NCI-H2107 treated with DMSO at 0.1 percent for 48 hours (cell line): ENCODE data around the gene IL11RA.

ENCODE experiments used
- DNase-seq: peaks from one replicate; lab custom pipeline; 2025; ENCODE audit not compliant: unreplicated experiment; lab: John Stamatoyannopoulos, UW

The IL11RA gene

DNA sequence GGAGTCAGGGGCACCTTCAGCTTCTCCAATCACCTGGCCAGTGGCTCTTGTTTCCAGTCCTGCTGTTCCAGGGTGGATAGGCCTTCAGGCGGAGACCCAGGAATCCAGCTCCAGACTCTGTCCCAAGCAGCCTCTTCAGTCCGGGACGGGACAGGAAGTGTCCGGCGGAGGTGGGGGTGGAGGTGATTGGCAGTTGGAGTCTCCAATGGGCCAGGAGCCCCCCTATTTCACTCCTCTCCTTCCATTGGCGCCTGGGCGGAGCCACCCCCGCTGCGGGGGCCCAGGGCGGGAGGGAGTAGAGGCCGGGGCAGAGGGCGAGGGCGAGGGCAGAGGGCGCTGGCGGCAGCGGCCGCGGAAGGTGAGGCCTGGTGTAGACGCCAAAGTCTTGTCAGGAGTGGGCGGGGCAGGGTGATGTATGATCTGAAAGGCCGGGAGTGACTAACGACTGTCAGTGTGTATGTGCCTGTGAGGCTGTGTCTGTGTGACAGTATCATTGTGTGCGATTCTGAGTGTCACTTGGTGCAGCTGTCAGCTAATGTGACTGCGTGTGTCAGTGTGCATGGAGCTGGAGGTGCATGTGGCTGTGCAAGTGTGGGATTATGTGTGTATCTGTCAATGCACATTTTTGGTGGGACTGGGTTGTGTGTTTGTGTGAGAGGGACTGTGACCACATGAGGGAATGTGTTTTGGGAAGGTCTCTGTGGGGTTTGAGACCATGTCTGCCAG lies at the start of gene IL11RA:
IL11RA (plus strand) TSS at position 310 of the 726 bp plus-strand sequence. CDS start 3,033 bp downstream, outside the sequence.
- no peak for DNase-seq

DNA sequence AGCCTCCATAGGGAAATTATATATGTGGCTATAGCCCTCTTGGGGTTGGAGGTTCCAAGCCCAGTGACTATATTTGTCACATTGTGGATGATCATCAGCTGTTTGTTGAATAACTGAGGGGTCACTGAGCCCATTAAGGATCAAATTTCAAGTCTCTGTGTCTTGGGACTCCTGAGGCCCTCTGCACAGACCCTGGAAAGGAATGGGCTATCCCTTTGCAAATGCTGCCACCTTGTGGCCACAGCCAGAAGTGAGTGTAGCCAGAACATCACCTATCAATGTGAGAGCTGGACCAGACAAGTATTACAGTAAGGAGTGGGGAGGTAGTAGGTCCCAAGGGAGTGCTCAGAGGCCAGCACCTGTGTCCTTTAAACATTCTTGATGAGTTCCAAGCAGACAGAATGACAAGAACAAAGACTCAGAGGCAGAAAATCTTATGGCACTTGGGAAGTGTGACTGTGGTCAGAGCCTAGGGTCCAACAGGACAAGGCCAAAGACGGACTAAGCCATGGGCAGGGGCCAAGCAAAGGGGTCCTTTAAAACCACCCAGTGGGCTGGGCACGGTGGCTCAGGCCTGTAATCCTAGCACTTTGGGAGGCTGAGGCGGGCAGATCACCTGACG lies 48.3 kb upstream of the IL11RA start:
- peak; percentile 46 for DNase-seq

DNA sequence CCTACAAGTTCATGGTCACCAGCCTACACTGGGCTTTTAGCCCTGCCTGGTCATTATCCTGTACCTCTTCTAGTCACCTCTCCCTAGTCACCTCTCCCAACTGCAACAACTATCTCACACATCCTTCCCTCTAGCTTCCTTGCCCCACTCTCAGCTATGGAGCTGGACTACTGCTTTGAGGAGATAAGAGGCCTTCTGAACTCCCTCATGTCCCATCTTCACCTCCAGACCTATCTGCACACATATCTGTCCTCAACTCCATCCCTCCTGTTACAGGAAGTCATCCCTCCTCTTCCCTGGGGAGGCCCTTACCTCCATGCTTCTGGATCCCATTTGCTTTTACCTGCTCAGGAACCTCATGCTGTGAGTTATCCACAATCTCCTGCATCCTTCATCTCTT lies 45.8 kb upstream of the IL11RA start:
- no peak for DNase-seq

- DNase-seq = no peak
Measured at GRCh38 chr9:34606905-34607304, 45.1 kb upstream of the IL11RA start.

DNA sequence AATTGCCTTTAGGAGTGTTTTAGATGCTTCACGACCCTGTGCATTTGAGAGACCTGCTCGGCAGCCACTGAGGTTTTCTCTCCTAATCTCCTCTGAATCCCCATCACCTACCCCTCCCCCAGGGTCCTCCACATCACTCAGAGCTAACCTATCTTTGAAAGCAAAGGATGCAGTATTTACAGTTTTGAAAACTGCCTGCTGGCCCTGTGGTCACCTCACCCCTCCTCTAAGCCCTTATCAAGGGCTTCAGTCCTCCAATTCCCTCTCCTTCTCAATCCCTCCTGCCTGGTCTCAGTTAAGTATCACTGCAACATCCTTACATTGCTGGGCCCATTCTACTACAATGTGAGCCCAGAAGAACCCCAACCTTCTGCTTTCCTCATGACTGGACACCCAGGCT lies 44.7 kb upstream of the IL11RA start:
- DNase-seq = no peak

DNA sequence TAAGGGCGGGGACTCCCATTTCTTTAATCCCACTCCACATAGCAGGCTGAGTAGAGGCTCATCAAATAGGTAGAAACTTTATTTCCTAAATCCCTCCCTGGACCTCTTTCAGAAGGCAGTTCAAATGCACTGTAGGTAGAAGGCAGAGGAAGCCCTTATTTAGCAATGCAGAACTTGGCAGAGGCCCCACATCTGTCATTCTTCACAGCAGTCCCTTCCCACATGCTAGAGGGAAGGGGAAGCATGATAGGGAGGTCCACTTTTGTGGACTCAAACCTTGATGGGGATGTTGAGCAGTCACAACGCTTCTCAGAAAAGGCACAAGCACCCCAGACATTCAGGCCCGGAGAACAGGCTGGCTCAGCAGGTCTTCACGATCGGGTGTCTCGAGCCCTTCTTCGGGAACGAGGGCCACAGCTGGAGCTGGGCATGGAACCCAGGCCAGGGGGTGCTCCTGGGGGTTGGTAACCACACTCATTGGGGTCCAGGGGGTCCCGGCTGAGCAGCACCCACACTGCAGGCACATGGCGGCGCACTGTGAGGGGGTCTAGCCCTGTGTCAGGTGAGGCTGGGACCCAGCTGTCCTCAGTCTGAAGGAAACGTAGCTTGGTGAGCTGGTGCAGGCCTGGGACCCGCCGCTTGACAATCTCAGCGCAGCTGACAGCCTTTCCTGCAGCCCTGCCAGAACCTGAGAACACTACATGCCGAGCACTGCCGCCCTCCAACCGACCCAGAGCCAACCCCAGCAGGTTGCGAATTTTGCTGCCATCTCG lies 41.4 kb upstream of the IL11RA start:
- DNase-seq = no peak

GRCh38 chr9:34611251-34611810 lies 40.7 kb upstream of the IL11RA start:
- no peak for DNase-seq

- DNase-seq = no peak
Measured at GRCh38 chr9:34611811-34612787, 39.9 kb upstream of the IL11RA start, which contains the start of gene RPP25L. Gene RPP25L (minus strand): TSS chr9:34612097. CDS start chr9:34611296, 801 bp downstream.

DNA sequence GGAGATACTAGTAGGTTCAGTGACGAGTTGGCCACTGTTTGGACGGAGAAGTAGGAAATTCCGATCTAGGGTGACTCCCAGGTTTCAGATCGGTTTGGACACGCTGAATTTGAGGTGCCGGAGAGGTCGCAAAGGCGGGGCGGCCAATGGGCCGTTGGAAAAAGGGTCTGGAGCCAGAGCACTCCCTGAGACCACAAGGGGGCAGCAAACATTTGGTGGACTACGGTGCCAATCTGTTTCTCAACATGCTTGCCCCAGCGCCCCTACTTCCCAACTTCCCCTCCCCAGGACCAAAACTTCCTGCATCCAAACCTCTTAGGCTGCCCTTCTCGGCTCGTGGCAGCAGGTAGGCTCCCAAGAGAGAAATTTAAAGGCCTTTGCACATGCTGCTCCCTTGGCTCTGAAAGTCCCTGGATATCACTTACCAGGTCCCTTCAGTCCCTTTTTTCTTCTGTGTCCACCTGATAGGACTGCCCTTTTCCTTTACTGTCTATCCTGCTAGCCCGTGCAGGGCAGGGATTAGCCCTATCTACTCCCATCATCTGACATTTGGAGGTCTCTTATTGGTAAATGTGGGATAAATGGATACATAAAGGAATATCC lies 39.1 kb upstream of the IL11RA start:
- DNase-seq = peak; percentile 42

GRCh38 chr9:34615132-34615531 lies 36.9 kb upstream of the IL11RA start:
- no peak for DNase-seq

DNA sequence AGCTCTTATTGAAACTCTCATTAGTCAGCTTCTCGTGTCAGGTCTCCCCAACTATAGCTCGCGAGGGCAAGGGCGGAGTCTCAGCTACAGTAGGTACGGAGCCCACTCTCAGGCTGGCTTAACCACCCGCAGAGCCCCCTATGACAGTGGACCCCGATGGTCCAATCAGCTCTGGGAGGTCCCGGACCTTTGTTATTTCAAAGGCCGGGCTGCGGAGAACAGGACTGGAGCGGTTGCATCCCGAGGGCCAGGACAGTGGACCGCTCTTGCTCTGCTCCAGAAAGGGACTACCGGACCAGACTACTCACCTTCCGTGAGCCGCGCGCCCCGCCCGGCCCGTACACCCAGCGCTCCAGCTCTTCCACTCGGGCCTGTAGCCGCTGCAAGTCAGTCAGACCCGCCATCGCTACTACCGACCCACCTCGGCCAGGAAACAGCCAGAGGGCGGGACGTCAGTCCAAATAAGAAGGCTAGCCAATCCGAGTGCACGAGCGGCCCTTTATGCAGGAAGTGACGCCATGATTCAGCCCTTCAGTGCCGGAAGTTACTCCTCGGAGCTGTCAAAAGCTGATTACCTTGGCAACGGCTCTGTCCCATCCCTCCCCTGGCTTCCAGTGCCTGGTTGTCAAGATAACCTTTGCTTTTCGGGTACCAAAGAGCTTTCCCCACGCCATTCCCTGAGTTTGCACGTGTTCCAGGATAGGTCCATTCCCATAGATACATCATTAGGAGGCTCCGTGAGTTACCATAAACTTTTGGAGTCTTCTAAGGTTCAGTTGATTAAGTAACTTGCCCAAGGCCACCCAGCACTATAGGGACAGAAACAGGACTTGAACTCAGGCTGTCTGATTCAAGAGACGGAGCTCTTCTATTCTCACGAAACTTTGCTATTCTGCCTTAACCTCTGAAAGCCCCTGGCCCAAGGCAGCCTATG lies 31.7 kb upstream of the IL11RA start, which contains the start of gene DCTN3:
DCTN3 (minus strand) TSS at position 435 of the 934 bp plus-strand sequence; CDS start at position 404, 31 bp downstream.
- peak; percentile 92 for DNase-seq

DNA sequence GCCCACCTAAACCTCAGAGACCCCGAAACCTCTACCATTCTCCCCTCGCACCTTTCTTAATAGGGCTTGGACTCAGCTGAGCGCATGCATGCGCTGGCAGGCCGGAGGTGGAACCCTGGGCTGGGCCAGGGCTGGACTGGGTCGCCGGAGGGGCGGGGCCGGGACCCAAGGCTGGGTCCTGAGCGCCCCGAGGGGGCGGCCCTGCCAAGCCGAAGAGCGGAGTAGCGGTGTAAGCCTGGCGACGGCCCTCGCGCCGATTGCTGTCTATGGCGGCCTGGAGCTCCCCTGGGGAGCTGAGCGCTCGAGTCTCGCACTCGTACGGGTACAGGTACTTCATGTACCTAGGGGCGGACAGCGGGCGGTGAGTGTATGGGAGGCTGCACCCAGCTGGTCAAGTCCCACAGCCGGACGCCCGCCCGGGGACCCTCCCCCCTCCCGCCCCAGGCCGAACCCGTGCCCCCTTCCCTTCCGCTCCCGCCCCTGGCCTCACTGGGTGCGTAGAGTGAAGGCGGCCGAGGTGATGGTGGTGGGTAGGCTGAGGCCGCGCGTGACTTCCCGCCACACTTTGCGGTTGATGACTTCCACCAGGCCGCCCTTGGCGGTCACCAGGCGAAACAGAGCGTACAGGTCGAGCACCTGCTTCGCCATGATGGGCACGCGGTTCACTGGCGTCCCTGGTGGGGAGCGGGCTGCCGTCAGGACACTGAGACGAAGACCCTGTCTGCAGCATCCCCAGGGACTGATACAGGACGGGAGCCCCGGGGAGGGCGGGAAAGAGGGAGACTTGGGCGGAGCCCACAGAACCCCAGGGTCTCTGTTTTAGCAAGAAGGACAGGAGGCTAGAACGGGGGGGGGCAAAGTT lies 28.4 kb upstream of the IL11RA start:
- DNase-seq = no peak

GRCh38 chr9:34624475-34625185 lies 27.4 kb upstream of the IL11RA start:
- DNase-seq = no peak

DNA sequence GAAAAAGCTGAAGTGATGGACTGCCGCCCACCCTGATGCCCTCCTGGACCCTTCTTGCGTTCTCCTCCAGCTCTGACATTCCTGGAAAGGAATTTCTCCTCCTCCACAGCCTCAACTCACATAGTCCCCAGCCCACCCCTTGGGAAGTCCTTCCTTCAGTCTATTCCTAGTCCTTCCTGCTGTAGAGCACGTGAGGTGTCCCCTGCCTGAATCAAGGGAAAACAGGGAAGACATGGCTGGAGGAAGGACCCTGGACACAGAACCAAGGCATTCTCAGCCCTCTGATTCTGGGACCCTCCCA lies 26.8 kb upstream of the IL11RA start:
- no peak for DNase-seq

GRCh38 chr9:34627716-34628655 lies 24.0 kb upstream of the IL11RA start:
- no peak for DNase-seq
